GM19452 (cell line): Measurements from ENCODE around the gene FAM204A.

Source experiments
- ATAC-seq: cut with Tn5 transposase; IDR thresholded peaks from one replicate; pipeline ENCODE4 v1.9.1; 2021; ENCODE audit not compliant: unreplicated experiment

FAM204A gene

DNA sequence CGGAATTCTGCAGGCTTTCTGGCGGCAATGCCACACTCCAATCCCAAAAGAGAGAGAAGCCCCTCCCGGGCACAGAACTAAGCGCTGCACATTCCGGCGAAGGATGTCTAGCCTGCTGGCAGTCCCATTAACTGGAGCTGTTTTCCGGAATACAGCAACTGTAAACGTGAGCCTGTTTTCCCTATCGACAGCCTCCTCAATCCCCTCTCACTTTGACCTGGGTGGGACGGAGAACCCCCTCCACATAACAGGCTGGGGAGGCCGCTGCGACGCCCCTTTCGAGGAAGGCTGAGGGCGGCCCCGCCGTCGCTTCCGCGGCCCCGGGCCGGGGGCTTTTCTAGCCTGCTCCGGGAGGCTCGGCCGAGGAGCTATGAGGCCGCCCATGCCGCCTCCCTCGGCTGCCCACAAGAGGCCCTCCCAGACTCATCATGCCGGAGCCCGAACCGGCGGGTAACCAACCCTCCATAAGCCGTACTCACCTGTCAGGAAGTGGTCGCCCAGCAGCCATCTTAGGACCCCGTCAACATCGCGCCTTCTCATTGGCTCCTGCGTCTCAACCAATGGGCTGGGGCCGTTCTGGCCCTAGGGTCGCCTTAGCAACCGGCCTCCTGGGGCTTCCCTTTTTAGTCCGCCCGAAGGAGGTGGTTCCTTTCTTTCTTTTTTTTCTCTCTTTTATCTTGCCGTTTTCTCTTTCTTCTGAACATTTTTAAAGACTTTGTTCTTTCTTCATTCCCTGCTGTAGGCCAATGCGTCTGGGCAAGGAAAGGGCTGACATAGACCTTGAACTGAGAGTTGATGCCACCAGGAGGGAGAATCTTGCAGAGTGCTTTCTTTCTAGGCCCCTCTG, at the start of gene FAM204A:
Gene FAM204A (minus strand): TSS at position 534 of the 847 bp plus-strand sequence. CDS start 5,909 bp downstream, outside the sequence.
- peak; percentile 100 for ATAC-seq

DNA sequence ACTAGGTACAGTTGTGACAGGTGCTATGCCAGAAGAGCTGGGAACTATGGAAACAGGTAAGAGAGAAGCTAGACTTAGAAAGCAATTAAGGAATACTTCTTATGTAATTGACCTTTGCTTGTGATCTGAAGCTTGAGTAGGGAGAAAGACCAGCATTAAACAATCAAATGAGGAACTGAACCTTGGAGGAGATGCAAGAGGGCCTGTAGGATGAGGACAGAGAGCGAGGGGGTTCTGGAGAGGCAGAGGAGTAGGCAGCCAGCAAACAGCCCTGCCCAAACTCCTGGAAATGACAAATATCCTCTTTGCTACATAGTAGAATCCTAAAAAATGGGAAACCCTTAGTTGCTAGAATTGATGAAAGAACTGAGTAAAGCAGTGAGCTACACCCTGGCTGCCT, 41.6 kb upstream of the FAM204A start:
- no peak for ATAC-seq

DNA sequence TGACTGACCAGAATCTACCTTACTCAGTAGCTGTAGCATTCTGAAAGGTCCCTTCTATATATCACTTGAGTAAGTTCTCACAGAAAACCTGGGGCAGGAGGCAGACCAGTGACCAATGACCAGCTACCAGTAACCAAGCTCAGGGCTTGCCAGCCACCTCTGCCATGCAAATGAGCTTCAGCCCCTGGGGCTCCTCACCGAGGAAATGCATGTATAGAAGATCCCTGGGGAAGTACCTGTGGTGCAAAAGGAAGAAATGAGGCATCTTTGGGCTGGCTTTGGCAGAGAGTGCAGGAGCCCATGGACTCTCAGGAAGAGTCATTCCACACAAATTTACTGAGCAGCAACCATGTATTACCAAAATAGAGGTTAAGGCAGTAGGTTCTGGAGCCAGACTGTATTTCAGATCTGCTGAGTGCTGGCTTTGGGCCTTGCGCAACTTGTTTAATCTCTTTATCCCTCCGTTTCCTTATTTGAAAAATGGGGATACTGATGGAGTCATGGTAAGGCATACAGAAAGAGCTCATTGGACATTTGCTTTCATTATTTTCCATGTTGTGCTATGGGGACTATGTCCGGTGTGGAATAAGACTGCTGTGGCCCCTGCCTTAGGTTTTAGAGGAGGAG, 41.1 kb upstream of the FAM204A start:
- no peak for ATAC-seq

DNA sequence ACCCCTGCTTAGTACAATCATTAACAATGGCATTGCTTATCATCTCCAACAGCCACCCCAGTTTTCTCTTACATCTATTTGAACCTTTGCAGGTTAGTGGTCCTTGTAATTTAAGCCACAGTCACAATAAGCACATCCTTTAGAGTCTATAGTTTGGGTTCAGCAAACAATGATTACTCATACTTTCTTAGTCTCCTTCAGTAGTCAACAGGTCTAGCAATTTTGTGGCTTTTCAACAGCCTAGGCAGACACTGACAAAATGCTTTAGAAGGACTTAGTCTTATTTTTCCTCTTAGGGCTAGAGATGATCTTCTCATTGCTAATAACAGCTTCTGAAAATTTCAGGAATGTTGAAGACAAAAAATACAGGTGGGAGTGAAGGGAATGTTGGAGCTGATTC, 32.3 kb upstream of the FAM204A start:
- no peak for ATAC-seq

DNA sequence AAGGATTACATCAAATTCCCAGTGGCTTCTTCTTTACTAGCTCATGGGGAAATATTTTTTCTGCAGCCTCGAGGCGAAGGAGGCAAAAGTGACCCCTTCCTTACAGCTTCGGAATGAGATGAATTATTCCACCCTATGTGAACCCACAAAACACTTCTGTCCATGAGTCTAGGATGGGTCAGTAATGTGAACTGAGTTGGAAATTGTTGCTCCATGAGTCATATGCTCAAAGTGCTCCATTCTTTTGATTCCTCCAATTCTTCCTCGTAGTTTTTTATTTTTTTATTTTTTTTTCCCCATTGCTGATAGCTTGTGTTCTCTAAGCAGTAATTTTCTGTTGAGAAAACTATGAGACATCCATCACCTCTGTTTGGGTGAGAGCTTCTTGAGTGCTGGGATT, 31.7 kb upstream of the FAM204A start:
- ATAC-seq = no peak

DNA sequence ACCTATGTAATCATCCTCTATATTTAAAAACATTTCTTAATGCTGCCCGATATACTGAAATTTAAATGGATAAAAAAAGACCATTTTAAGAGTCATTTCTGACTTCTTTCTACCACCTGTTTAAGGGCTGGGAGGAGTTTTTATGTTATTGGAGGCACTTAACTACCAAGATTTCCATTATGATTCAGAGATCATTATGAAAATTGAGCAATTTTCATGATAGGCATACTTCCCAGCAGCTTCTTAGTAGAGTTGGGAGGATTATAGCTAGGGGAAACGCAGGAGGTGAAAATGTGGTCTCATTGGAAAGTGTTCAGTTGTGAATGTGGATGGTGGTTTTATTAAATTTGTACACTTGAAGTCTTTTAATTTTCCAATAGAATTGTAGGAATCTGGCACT, 28.4 kb upstream of the FAM204A start:
- ATAC-seq = no peak

DNA sequence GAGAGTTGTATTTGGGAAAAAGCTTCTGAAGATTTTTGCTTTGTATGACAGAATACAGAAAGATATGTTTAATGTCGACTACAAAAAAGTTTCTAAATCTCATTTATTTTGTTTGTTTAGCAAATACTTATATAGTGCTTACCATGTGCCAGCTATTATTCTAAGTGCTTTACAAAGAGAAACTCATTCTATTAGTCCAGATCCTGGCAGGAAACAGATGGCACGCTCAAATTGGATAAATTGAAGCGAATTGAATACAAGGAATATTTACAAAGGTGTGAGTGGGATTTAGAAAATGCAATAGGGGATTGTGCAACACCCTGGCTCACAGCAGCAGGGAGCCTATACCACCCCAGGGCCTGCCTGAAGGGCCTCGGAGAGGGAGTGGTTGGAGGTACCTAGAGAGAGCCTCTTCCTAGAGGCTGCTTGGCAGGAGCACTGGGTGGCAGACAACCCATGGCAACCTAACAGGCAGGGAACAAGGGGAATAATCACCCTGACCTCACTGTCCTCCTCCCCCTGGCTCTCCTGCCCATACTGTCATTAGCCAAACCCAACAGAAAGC, 27.6 kb upstream of the FAM204A start:
- ATAC-seq = no peak

DNA sequence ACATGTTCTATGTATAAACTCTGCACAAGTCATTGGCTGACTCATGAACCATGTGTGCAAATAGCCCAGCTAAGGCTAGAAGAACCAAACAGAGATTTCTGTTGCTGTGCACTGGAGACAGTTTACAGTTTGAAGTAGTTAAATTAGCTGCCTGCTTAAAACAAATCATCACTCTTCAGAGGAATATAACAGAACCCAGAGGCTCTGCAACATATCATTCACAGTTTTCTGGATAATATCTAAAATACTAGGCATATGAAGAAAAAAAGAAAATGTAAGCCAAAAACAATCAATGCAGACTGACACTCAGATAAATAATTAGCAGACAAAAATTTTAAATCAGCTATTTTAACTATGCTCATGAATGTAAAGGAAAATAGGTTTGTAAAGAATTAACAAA, 23.6 kb upstream of the FAM204A start:
- no peak for ATAC-seq

DNA sequence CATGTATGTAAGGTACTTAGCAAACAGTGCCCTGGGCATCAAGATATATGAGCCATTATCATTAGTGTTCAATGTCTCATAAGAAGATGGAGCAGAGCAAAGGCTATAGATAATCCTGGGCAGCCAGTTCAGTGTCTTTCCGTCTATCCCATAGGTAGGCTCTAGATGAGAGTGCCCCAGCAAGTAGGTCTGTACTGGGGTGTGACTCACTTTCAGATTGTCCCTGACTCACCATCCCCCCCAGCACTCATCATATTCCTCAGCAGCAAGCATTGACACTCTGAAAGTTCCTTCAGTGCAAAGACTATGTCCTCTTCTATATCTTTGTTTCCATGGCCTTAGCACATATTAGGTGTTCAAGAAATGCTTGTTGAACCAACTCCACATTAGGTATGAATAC, 20.0 kb upstream of the FAM204A start:
- no peak for ATAC-seq

DNA sequence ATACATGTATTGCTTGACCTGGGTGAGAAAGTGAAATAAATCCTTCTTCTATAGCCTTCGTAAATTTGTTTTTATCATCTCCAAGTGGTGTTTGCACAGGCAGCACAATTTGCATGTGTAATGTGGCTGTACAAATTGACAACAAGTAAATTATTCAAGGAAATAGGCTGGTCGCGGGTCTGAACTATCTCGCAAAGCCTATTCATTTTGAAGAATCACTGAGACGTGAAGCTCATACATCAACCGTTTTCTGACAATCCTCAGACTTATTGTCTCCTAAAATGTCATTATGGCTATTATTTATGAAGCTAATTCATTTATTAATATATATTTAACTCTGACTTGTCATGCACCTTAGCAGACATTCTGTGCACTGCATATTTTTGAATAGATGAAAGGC, 16.2 kb upstream of the FAM204A start:
- ATAC-seq = no peak

DNA sequence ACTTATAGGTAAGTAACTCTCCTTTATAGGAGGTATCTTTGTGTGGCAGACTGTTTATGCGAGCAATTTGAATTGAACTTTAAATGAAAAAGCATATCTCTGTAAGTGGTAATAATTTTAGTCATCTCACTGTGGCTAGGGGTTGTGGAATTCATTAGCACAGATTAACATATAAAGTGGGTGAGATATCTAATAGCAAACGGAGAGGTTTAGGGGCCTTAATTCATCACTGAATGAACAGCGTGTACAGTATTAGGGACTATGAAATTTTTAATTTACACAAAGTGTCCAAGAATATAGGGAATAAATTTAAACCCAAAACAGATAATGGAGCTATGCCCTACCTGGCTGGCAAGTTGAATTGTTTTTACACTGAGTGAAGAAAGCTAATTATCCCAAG, 15.7 kb upstream of the FAM204A start:
- no peak for ATAC-seq

DNA sequence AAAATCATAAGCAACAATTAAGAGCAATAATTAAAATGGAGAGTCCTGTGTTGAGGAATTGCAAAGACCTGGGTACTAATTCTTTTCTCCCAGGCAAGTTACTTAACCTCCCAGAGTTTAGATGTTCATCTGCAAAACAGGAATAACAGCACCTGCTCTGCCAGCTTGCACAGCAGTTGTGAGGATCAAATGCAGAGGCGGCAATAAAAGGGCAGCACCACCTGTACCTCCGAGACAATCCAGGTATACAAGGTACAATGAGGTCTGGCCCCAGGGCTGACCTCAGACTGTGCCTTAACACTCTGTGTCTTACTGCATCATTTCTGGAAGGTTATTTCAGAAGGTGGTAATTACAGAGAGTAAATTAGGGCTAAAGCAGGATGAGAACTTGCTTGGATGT, 14.5 kb upstream of the FAM204A start:
- ATAC-seq = no peak

DNA sequence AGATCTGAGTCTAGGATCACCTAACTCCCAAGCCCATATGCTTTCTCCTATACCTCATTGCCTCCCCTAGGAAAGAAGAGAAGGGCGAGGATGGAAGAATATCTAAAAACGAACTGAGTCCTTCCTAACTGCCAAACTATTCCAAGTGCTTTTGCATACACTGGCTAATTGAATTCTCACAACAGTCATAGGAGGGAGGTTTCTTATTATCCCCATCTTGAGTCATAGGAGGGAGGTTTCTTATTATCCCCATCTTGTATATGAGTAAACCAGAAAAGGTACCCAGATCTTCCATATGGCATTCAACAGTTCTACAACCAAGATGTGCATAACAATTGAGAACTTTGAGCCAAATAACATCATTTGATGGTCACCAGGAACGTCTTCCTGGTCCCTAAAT, 13.1 kb upstream of the FAM204A start:
- ATAC-seq = no peak

DNA sequence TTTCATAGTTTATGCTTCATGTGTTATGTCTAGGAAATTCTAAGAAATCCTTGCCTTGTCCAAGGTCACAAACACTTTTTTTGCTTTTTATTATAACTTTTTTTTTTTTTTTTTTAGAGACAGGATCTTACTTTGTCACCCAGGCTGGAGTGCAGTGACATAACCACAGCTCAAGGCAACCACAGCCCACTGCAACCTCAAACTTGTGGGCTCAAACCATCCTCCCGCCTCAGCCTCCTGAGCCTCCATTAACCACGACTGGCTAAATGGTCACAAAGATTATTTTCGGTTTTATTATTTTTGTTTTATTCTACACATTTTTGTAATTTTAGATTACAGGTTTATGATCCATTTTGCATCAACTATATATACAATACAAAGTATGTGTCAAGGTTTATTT, 7.1 kb upstream of the FAM204A start:
- ATAC-seq = no peak

DNA sequence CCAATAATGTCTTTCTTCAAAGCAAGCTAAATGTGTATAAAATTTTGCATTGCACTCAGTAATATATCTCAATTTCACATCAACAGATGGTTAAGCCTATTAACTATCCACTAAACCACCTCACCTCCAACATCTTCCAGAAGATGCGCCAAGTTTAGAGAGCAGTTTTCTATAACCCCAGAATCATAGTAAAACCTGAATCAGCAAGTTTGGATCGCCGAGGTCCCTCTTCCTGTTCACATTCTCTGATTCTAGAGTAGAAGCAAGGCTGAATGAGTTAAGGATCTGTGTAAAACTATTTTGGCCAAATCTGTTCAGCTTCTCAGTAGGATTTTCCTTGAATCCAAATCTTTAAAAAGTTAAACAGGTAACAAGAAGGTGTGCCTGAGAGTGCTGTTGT, 1.4 kb upstream of the FAM204A start:
- ATAC-seq = no peak

DNA sequence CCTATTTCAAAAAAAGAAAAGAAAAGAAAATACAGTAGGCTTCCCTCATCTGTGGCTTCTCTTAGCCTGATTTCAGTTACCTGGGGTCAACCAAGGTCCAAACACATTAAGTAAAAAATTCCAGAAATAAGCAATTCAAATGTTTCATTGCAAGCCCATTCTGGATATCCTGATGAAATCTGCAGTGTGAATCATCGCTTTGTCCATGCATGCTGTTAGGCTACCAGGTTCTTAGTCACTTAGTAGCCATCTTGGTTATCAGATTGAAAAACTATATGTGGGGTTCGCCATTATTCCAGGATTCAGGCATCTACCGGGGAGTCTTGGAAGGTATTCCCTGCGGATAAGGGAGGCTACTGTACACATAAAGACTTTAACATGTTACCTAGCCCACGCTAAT, 991 bp upstream of the FAM204A start:
- no peak for ATAC-seq

DNA sequence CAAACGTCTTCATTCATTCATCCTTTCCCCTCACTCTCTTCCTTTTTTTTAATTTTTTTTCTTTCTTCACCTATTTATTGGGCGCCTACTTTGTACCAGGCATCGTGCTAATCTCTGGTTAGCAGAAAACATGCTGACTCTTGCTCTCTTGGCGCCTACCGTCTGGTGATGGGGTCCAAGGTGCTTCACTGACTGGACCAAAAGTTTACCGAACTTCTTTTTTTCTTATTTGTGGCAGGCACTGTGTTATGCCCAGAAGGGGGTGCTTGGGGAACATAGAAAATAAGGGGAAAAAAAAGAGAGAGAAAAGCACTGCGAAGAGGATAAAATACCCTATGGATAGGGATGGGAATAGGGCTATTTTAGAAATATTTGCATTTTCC, 505 bp upstream of the FAM204A start:
- peak; percentile 0 for ATAC-seq

DNA sequence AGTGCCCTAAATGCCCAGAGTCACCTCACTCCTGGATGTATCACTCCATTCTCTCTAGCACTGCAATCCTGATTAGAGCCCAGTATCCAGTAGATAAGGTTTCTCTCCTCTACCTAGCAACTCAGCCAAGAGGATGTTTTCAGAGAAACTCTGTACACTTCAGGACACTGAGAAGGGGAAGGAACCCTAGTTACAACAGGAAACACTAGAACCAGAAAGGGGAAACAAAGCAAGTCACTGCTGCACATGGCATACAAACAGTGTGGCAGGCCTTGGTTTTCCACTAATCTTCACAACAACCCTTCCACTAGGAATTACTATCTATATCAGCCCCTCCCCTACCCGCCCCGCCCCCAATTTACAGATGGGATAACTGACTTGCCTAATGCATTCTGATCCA, 1.6 kb downstream of the FAM204A start:
- ATAC-seq = no peak

DNA sequence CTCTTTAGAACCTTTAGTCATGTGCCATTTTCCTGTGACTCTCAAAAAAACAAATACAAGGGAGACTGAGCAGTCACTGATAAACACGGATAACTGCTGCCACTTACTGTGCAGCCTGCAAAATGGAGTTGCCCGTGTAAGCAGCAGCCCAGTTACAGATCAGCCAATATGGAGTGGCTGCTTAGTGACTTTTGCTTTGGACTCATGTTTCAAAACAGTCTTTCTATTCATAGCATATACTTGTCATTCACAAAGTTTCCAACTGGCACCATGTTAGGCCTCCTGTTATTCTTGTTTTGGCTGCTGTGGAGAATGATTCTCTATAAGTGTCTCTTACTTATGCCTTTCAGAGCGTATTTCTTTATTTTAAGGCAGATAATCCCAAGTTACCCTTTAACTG, 3.0 kb downstream of the FAM204A start:
- no peak for ATAC-seq

DNA sequence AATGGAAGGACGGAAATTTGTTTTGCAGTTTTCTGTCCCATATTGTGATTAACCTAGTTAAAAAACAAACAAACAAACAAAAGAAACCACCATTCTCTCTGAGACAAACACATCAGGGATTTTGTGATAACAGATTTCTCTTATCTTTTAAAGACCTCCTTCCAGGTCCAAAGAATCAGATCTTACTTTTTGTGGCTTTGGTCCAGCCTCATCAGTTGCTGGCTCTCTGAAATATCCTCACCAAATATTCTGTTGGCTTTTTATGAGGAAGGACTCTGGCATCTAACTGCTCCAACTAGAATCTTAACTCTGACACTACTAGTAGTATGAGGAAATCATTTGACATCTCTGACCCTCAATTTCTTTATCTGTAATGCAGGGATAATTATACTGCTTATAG, 4.8 kb downstream of the FAM204A start:
- no peak for ATAC-seq

DNA sequence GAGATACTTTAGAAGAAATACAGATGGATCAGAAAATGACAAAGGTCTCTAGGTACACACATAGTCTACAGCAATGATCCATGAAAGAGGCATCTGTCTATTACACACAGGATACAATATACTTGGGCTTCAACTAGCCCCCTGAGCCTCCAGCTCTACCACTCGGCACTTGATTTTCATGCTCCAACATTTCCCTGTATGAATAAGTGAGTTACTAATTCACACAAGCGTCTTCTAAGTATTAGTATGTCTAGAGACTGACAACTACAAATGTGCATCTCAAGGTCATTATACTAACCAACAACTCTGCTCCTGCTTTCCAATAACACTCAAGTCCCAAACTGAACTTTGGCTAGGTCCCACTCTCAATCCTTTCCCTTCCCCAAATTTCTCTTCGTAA, 8.3 kb downstream of the FAM204A start:
- no peak for ATAC-seq

DNA sequence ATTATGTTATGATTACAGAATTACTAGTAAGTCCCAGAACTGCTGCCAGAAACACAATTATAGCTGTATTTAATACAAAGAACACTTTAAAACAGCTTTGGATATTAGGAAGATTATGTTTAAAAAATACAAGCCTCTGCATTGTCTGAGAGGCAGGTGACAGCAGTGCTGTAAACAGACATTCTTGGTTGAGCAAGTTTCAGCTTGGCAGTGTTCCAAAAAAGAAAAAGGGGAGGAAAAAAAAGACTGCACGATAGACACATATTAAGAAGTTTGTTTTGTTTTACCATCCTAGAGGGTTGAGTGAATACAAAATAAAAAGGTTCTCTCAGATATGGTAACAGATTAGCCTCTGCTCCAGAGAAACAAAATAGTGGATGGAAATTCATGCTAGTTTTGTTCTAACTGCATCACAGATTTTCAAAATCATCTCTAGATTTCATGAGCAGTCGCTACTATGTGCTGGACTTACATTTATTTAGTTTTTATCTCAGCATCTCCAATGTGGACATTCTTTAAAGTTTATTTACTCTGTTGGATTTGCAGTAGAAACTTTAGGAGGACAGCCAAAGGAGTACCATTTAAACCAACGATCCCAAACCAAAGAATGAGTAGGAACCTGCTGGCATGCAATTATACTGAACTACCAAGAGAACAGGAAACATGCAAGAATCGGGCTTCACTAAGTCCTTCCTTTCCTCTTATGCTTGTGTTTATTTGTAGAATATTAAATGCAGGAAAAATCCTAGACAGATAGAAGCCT, 9.0 kb downstream of the FAM204A start:
- no peak for ATAC-seq
